Measurements from ENCODE around the gene UQCRC1.

Gene UQCRC1

GRCh38 chr3:48575366-48575765 lies 34.1 kb downstream of the UQCRC1 start:
- no peak overlapping the region for H3K27ac ChIP-seq (ENCODE audit: low read depth in 2 of 2, low read length in 2 of 2)
- H3K36me3 ChIP-seq (ENCODE audit: control insufficient read depth in 2 of 2, insufficient read depth in 2 of 2, low read length in 2 of 2): no peaks in the 10 kb centered on the region
- no peaks in the 10 kb centered on the region for H3K27me3 ChIP-seq (ENCODE audit: control insufficient read depth in 2 of 2, insufficient read depth in 2 of 2, low read length in 2 of 2)
- no peak overlapping the region for H3K9ac ChIP-seq (ENCODE audit: low read depth in 1 of 2, low read length in 2 of 2)
- H3K4me3 ChIP-seq (ENCODE audit: low read length in 2 of 2): no peak overlapping the region
- H3K4me1 ChIP-seq (ENCODE audit: control insufficient read depth in 2 of 2, insufficient read depth in 2 of 2, low read length in 2 of 2): no peaks in the 10 kb centered on the region
- no peaks in the 10 kb centered on the region for H3K9me3 ChIP-seq (ENCODE audit: control insufficient read depth in 2 of 2, low read length in 2 of 2)

DNA sequence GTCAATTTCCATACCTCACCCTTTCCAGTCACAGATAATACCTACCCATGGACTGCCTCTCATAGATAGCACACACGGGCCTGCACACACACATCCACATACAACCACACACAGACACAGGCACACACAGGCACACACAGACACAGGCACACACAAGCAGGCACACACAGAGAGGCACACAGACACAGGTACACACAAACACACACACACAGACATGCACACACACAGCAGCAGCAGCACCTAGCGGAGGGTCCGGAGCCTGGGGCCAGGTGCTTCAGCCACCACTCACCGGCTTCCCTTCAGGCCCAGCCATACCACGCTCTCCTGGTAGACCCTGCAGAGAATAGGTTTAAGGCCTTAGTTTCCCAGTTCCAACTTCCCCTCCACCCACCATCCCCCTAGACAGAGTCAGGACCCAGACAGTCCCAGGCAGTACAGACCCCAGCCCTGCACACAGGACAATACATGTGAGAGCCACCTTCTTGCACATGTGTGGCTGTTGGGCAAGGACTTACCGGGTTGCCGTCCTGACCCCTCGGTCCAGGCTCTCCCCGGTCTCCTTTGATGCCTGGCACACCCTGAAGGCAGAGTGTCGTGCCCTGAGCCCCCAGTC lies 35.4 kb downstream of the UQCRC1 start:
- no peak overlapping the region for H3K27ac ChIP-seq (ENCODE audit: low read depth in 2 of 2, low read length in 2 of 2)
- H3K9ac ChIP-seq (ENCODE audit: low read depth in 1 of 2, low read length in 2 of 2): no peak overlapping the region
- no peak overlapping the region for H3K4me3 ChIP-seq (ENCODE audit: low read length in 2 of 2)
- H3K27me3 ChIP-seq (ENCODE audit: control insufficient read depth in 2 of 2, insufficient read depth in 2 of 2, low read length in 2 of 2): no peaks in the 10 kb centered on the region
- H3K36me3 ChIP-seq (ENCODE audit: control insufficient read depth in 2 of 2, insufficient read depth in 2 of 2, low read length in 2 of 2): no peaks in the 10 kb centered on the region
- H3K9me3 ChIP-seq (ENCODE audit: control insufficient read depth in 2 of 2, low read length in 2 of 2): no peaks in the 10 kb centered on the region
- H3K4me1 ChIP-seq (ENCODE audit: control insufficient read depth in 2 of 2, insufficient read depth in 2 of 2, low read length in 2 of 2): no peaks in the 10 kb centered on the region

- Histone ChIP-seq H3K9me3 (ENCODE audit: control insufficient read depth in 2 of 2, low read length in 2 of 2) (no peaks in the 10 kb centered on the region), H3K36me3 (ENCODE audit: control insufficient read depth in 2 of 2, insufficient read depth in 2 of 2, low read length in 2 of 2) (no peaks in the 10 kb centered on the region), H3K9ac (ENCODE audit: low read depth in 1 of 2, low read length in 2 of 2) (no peak overlapping the region), H3K4me3 (ENCODE audit: low read length in 2 of 2) (no peak overlapping the region), H3K27me3 (ENCODE audit: control insufficient read depth in 2 of 2, insufficient read depth in 2 of 2, low read length in 2 of 2) (no peaks in the 10 kb centered on the region), H3K4me1 (ENCODE audit: control insufficient read depth in 2 of 2, insufficient read depth in 2 of 2, low read length in 2 of 2) (no peaks in the 10 kb centered on the region), H3K27ac (ENCODE audit: low read depth in 2 of 2, low read length in 2 of 2) (no peak overlapping the region)
Observed at GRCh38 chr3:48572517-48572916, 36.9 kb downstream of the UQCRC1 start.

- Histone ChIP-seq H3K36me3 (ENCODE audit: control insufficient read depth in 2 of 2, insufficient read depth in 2 of 2, low read length in 2 of 2) (no peaks in the 10 kb centered on the region), H3K4me1 (ENCODE audit: control insufficient read depth in 2 of 2, insufficient read depth in 2 of 2, low read length in 2 of 2) (no peaks in the 10 kb centered on the region), H3K4me3 (ENCODE audit: low read length in 2 of 2) (no peak overlapping the region)
Observed at GRCh38 chr3:48571938-48572337, 37.5 kb downstream of the UQCRC1 start.

GRCh38 chr3:48569808-48570450 lies 39.5 kb downstream of the UQCRC1 start:
- no peaks in the 10 kb centered on the region for H3K36me3 ChIP-seq (ENCODE audit: control insufficient read depth in 2 of 2, insufficient read depth in 2 of 2, low read length in 2 of 2)
- no peak overlapping the region for H3K27ac ChIP-seq (ENCODE audit: low read depth in 2 of 2, low read length in 2 of 2)
- H3K27me3 ChIP-seq (ENCODE audit: control insufficient read depth in 2 of 2, insufficient read depth in 2 of 2, low read length in 2 of 2): no peaks in the 10 kb centered on the region
- H3K9ac ChIP-seq (ENCODE audit: low read depth in 1 of 2, low read length in 2 of 2): no peak overlapping the region
- no peak overlapping the region for H3K4me3 ChIP-seq (ENCODE audit: low read length in 2 of 2)
- H3K4me1 ChIP-seq (ENCODE audit: control insufficient read depth in 2 of 2, insufficient read depth in 2 of 2, low read length in 2 of 2): no peaks in the 10 kb centered on the region
- H3K9me3 ChIP-seq (ENCODE audit: control insufficient read depth in 2 of 2, low read length in 2 of 2): no peaks in the 10 kb centered on the region

More at GRCh38 chr3:48571938-48572337, 37.5 kb downstream of the UQCRC1 start:
- H3K9ac ChIP-seq (ENCODE audit: low read depth in 1 of 2, low read length in 2 of 2): no peak overlapping the region
- no peak overlapping the region for H3K27ac ChIP-seq (ENCODE audit: low read depth in 2 of 2, low read length in 2 of 2)
- H3K27me3 ChIP-seq (ENCODE audit: control insufficient read depth in 2 of 2, insufficient read depth in 2 of 2, low read length in 2 of 2): no peaks in the 10 kb centered on the region
- no peaks in the 10 kb centered on the region for H3K9me3 ChIP-seq (ENCODE audit: control insufficient read depth in 2 of 2, low read length in 2 of 2)

DNA sequence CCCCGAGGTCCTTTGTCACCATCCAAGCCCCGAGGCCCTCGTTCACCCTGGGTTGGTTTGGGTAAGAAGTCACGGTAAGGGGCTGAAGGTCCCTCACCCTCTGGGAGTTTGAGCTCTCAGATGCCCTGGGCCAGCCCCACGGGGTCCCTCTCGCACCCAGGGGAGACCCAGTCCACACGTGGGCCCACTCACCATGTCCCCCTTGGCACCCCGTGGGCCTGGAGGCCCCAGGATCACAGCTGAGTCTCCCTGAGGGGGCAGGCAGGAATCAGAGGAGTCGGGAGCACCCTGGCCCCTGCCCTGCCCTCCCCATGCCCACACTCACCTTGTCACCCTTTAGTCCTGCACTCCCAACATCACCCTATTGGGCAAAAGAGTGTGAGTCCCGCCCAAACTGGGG lies 40.0 kb downstream of the UQCRC1 start:
- Histone ChIP-seq H3K36me3 (ENCODE audit: control insufficient read depth in 2 of 2, insufficient read depth in 2 of 2, low read length in 2 of 2) (no peaks in the 10 kb centered on the region), H3K27me3 (ENCODE audit: control insufficient read depth in 2 of 2, insufficient read depth in 2 of 2, low read length in 2 of 2) (no peaks in the 10 kb centered on the region), H3K4me1 (ENCODE audit: control insufficient read depth in 2 of 2, insufficient read depth in 2 of 2, low read length in 2 of 2) (no peaks in the 10 kb centered on the region), H3K9ac (ENCODE audit: low read depth in 1 of 2, low read length in 2 of 2) (no peak overlapping the region), H3K9me3 (ENCODE audit: control insufficient read depth in 2 of 2, low read length in 2 of 2) (no peaks in the 10 kb centered on the region), H3K4me3 (ENCODE audit: low read length in 2 of 2) (no peak overlapping the region), H3K27ac (ENCODE audit: low read depth in 2 of 2, low read length in 2 of 2) (no peak overlapping the region)

DNA sequence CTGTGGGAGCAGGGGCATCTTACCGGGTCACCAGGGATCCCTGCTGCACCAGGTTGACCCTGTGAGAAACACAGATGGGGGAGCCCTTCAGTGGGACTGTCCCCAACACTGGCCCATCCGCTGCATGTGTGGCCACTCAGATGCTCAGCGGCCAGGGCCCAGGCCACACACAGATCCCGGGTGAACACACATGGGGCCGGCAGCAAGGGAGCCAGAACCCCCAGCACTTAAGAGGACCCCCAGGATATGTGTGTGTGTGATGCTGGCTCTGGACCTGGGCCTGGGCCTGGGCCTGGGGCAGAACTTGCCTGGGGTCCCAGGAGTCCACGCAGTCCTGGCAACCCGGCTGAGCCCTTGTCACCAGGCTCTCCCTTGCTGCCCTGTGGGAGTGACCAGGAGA lies 41.0 kb downstream of the UQCRC1 start:
- Histone ChIP-seq H3K27me3 (ENCODE audit: control insufficient read depth in 2 of 2, insufficient read depth in 2 of 2, low read length in 2 of 2) (no peaks in the 10 kb centered on the region), H3K9ac (ENCODE audit: low read depth in 1 of 2, low read length in 2 of 2) (no peak overlapping the region), H3K27ac (ENCODE audit: low read depth in 2 of 2, low read length in 2 of 2) (no peak overlapping the region), H3K4me1 (ENCODE audit: control insufficient read depth in 2 of 2, insufficient read depth in 2 of 2, low read length in 2 of 2) (no peaks in the 10 kb centered on the region), H3K4me3 (ENCODE audit: low read length in 2 of 2) (no peak overlapping the region), H3K9me3 (ENCODE audit: control insufficient read depth in 2 of 2, low read length in 2 of 2) (no peaks in the 10 kb centered on the region), H3K36me3 (ENCODE audit: control insufficient read depth in 2 of 2, insufficient read depth in 2 of 2, low read length in 2 of 2) (no peaks in the 10 kb centered on the region)

DNA sequence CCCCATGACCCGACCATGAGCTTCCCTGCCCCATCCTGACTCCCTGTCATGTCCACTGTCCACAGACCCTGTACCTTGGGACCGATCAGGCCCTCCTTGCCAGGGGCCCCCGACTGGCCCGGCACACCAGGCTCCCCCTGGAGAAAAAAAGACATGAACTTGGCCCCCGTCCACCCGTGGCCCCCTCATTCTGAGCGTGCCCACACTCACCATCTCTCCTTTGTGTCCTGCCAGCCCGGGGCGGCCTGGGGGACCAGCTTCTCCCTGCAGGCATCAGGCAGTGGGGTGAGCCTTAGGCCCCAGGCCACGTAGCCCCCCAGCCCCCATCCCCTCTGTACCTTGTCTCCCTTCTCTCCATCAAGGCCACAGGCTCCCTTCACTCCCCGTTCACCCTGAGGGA lies 41.9 kb downstream of the UQCRC1 start:
- Histone ChIP-seq H3K9me3 (ENCODE audit: control insufficient read depth in 2 of 2, low read length in 2 of 2) (no peaks in the 10 kb centered on the region), H3K36me3 (ENCODE audit: control insufficient read depth in 2 of 2, insufficient read depth in 2 of 2, low read length in 2 of 2) (no peaks in the 10 kb centered on the region)

DNA sequence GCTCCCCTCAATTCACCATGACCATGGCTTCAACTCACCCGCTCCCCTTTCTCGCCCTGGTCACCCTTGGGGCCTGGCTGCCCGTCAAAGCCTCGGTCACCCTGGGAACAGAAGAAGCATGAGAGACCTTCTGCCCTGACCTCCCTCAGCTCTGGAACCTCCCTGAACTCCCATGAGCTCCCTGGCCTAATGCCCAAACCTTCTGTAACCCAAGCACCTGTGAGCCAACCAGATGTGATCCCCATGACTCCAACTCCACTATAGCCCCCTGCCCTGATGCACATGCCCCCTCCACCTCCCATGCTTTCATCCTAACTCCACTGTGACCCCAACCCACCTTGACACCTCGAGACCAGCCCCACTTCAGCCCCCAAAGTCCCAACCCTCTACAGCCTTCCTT lies 42.4 kb downstream of the UQCRC1 start:
- Histone ChIP-seq H3K36me3 (ENCODE audit: control insufficient read depth in 2 of 2, insufficient read depth in 2 of 2, low read length in 2 of 2) (no peaks in the 10 kb centered on the region), H3K27me3 (ENCODE audit: control insufficient read depth in 2 of 2, insufficient read depth in 2 of 2, low read length in 2 of 2) (no peaks in the 10 kb centered on the region), H3K4me3 (ENCODE audit: low read length in 2 of 2) (no peak overlapping the region), H3K4me1 (ENCODE audit: control insufficient read depth in 2 of 2, insufficient read depth in 2 of 2, low read length in 2 of 2) (no peaks in the 10 kb centered on the region), H3K9ac (ENCODE audit: low read depth in 1 of 2, low read length in 2 of 2) (no peak overlapping the region), H3K27ac (ENCODE audit: low read depth in 2 of 2, low read length in 2 of 2) (no peak overlapping the region), H3K9me3 (ENCODE audit: control insufficient read depth in 2 of 2, low read length in 2 of 2) (no peaks in the 10 kb centered on the region)

More for the DNA sequence above, 41.9 kb downstream of the UQCRC1 start:
- H3K4me3 ChIP-seq (ENCODE audit: low read length in 2 of 2): no peak overlapping the region
- H3K27ac ChIP-seq (ENCODE audit: low read depth in 2 of 2, low read length in 2 of 2): no peak overlapping the region
- no peak overlapping the region for H3K9ac ChIP-seq (ENCODE audit: low read depth in 1 of 2, low read length in 2 of 2)
- no peaks in the 10 kb centered on the region for H3K4me1 ChIP-seq (ENCODE audit: control insufficient read depth in 2 of 2, insufficient read depth in 2 of 2, low read length in 2 of 2)
- H3K27me3 ChIP-seq (ENCODE audit: control insufficient read depth in 2 of 2, insufficient read depth in 2 of 2, low read length in 2 of 2): no peaks in the 10 kb centered on the region

- H3K36me3 ChIP-seq (ENCODE audit: control insufficient read depth in 2 of 2, insufficient read depth in 2 of 2, low read length in 2 of 2): no peaks in the 10 kb centered on the region
- no peak overlapping the region for H3K4me3 ChIP-seq (ENCODE audit: low read length in 2 of 2)
- H3K9ac ChIP-seq (ENCODE audit: low read depth in 1 of 2, low read length in 2 of 2): no peak overlapping the region
- H3K27ac ChIP-seq (ENCODE audit: low read depth in 2 of 2, low read length in 2 of 2): no peak overlapping the region
- no peaks in the 10 kb centered on the region for H3K9me3 ChIP-seq (ENCODE audit: control insufficient read depth in 2 of 2, low read length in 2 of 2)
- H3K27me3 ChIP-seq (ENCODE audit: control insufficient read depth in 2 of 2, insufficient read depth in 2 of 2, low read length in 2 of 2): no peaks in the 10 kb centered on the region
- H3K4me1 ChIP-seq (ENCODE audit: control insufficient read depth in 2 of 2, insufficient read depth in 2 of 2, low read length in 2 of 2): no peaks in the 10 kb centered on the region
Observed at GRCh38 chr3:48566401-48566760, 43.1 kb downstream of the UQCRC1 start.

Measured in mucosa of rectum (tissue), 2 donors.